Measurements from ENCODE around the gene DYNLL2.
"Not testable (repeated sequence)": the region's sequence is repeated elsewhere in the genome, so short reads cannot be mapped to it uniquely, and the experiment has no call there.

Gene DYNLL2

GRCh38 chr17:58096892-58097291, 13.7 kb downstream of the DYNLL2 start:
- H3K4me3 ChIP-seq (ENCODE audit: low read depth, low read length), result no peak overlapping the region
- TF ChIP-seq, protein P1, sequence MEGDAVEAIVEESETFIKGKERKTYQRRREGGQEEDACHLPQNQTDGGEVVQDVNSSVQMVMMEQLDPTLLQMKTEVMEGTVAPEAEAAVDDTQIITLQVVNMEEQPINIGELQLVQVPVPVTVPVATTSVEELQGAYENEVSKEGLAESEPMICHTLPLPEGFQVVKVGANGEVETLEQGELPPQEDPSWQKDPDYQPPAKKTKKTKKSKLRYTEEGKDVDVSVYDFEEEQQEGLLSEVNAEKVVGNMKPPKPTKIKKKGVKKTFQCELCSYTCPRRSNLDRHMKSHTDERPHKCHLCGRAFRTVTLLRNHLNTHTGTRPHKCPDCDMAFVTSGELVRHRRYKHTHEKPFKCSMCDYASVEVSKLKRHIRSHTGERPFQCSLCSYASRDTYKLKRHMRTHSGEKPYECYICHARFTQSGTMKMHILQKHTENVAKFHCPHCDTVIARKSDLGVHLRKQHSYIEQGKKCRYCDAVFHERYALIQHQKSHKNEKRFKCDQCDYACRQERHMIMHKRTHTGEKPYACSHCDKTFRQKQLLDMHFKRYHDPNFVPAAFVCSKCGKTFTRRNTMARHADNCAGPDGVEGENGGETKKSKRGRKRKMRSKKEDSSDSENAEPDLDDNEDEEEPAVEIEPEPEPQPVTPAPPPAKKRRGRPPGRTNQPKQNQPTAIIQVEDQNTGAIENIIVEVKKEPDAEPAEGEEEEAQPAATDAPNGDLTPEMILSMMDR (IDR thresholded peaks at IDR 0.05; ENCODE audit: borderline replicate concordance, insufficient read depth, low read depth, low read length), result no peak

- H3K4me3 ChIP-seq (ENCODE audit: low read depth, low read length), result no peak overlapping the region
- TF ChIP-seq, protein P1 (IDR thresholded peaks at IDR 0.05; ENCODE audit: borderline replicate concordance, insufficient read depth, low read depth, low read length), result no peak
Measured at GRCh38 chr17:58097384-58098088, 14.3 kb downstream of the DYNLL2 start.

- no peak overlapping the region for H3K4me3 ChIP-seq (ENCODE audit: low read depth, low read length)
- TF ChIP-seq, protein P1 (IDR thresholded peaks at IDR 0.05; ENCODE audit: borderline replicate concordance, insufficient read depth, low read depth, low read length), result no peak
Measured at GRCh38 chr17:58100506-58100905, 17.3 kb downstream of the DYNLL2 start.

GRCh38 chr17:58101898-58102297, 18.7 kb downstream of the DYNLL2 start:
- not testable (repeated sequence) for H3K4me3 ChIP-seq (ENCODE audit: low read depth, low read length)

- TF ChIP-seq, protein P1 (IDR thresholded peaks at IDR 0.05; ENCODE audit: borderline replicate concordance, insufficient read depth, low read depth, low read length), result no peak
- H3K4me3 ChIP-seq (ENCODE audit: low read depth, low read length), result no peak overlapping the region
Measured at GRCh38 chr17:58105093-58105492, 21.9 kb downstream of the DYNLL2 start.

DNA sequence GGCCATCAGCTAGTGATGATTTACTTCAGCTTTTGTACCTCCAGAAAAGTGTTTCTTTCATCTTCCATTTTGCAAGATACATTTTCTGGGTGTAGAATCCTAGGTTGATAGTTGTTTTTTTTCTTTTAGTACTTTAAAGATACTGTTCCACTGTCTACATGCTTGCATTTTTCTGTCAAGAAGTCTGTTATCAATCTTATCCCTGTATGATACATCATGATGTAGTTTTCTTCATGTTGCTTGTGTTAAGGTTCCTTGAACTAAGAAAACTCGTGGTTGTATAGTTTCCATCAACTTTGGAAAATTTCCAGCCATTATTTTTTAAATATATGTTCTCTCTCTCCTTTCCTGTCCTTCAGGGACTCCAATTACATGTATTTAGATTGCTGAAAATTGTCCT, 24.1 kb downstream of the DYNLL2 start:
- TF ChIP-seq, protein P1 (IDR thresholded peaks at IDR 0.05; ENCODE audit: borderline replicate concordance, insufficient read depth, low read depth, low read length), result no peak
- H3K4me3 ChIP-seq (ENCODE audit: low read depth, low read length), result no peak overlapping the region

- TF ChIP-seq, protein P1 (IDR thresholded peaks at IDR 0.05; ENCODE audit: borderline replicate concordance, insufficient read depth, low read depth, low read length), result no peak
- no peak overlapping the region for H3K4me3 ChIP-seq (ENCODE audit: low read depth, low read length)
Measured at GRCh38 chr17:58109197-58109596, 26.0 kb downstream of the DYNLL2 start.
